Keratinocyte (primary cell): ENCODE measurements around the gene COMT.

Source experiments
- EZH2 ChIP-seq: IDR thresholded peaks from one replicate; pipeline ENCODE4 v1.6.1; 2012; ENCODE audit warnings: inconsistent platforms, mild to moderate bottlenecking, low read length, moderate library complexity
- TF ChIP-seq, protein P1 (sequence below), 3 experiments: IDR thresholded peaks in 1 of 3; conservative IDR thresholded peaks in 1 of 3; optimal IDR thresholded peaks in 1 of 3; 2 replicates in 2 of 3; 3 replicates in 1 of 3; pipeline versions ENCODE3 to v1.5.1; 2011; ENCODE audit warnings: low read length in 3 of 3, mild to moderate bottlenecking in 3 of 3, moderate library complexity in 2 of 3, control low read depth in 1 of 3, inconsistent platforms in 1 of 3; ENCODE audit not compliant: insufficient read depth in 2 of 3; ENCODE audit errors: extremely low read depth in 1 of 3

DNA sequence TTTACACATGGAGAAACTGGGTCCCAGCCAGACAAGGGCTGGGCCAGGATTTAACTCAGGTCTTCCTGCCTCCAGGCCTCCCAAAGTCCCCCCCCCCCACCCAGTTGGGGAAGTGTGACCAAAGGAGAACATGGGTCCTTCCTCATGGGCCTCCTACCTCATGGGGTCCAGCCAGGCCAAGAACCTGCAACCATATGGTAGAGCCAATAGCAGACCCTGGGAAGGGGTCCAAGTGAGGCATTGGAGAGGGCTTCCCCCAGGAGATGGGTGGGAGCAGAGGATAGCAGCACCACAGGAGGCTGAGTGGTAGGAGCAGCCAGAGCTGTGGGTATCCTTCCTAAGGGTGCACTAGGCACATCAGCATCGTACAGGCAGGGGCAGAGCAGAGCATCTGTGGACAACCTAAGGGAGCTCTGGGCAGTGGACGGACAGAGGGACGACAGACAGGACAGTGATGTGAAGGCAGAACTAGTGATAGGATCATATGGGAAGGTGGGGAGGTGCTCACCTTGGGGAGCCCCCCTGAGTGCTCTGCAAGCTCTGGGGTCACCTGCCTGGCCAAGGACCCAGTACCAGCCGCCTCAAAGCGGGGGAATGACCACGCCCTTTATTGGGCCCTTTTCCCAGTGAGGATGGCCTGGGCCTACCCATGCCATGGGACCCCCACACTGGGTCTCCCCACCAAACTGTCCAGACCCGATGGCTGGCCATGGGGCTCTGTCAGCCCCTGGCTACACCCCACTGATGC lies 70.6 kb downstream of the COMT start:
- TF ChIP-seq, protein P1, sequence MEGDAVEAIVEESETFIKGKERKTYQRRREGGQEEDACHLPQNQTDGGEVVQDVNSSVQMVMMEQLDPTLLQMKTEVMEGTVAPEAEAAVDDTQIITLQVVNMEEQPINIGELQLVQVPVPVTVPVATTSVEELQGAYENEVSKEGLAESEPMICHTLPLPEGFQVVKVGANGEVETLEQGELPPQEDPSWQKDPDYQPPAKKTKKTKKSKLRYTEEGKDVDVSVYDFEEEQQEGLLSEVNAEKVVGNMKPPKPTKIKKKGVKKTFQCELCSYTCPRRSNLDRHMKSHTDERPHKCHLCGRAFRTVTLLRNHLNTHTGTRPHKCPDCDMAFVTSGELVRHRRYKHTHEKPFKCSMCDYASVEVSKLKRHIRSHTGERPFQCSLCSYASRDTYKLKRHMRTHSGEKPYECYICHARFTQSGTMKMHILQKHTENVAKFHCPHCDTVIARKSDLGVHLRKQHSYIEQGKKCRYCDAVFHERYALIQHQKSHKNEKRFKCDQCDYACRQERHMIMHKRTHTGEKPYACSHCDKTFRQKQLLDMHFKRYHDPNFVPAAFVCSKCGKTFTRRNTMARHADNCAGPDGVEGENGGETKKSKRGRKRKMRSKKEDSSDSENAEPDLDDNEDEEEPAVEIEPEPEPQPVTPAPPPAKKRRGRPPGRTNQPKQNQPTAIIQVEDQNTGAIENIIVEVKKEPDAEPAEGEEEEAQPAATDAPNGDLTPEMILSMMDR (optimal IDR thresholded peaks at IDR 0.05 in 1 of 3, IDR thresholded peaks at IDR 0.05 in 1 of 3, conservative IDR thresholded peaks at IDR 0.05 in 1 of 3; ENCODE audit: extremely low read depth in 1 of 3, insufficient read depth in 2 of 3, low read length in 3 of 3), result no peak
- TF ChIP-seq EZH2, result no peak
